Inflammatory macrophage treated with lipopolysaccharide for 4 hours (primary cell): ENCODE data around the gene BBS4.

Source experiments
- DNase-seq: peaks from one replicate; pipeline ENCODE4 v3.0.0-alpha.2; 2020

Gene BBS4

DNA sequence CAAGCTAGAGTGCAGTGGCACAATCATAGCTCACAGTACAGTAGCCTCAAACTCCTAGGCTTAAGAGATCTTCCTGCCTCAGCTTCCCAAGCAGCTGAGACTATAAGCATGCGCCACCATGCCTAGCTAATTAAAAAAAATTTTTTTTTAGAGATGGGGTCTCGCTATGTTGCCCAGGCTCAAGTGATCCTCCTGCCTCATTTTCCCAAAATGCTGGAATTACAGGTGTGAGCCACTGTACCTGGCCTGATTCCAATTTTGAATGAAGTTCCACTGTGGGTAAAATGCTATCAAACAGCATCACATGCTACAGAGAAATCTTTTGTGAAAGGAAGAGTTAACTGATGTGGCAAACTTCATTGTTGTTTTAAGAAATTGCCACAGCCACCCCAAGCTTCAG, 80.0 kb downstream of the BBS4 start:
- DNase-seq: no peak

DNA sequence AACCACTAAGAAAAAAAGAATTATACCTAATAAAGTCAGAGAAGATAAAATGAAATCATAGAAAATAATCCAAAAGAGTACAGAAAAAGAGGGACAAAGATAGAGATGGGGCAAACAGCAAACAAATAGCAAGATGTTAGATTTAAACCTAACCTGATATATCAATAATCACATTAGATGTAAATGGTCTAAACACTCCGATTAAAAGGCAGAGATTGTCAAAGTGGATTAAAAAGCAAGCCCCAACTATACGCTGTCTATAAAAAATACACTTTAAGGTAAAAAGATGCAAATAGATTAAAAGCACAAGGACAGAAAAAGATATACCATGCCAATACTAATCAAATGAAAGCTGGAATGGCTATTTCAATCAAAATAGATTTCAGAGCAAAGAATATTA, 80.8 kb downstream of the BBS4 start:
- DNase-seq: no peak

GRCh38 chr15:72770673-72771328, 84.8 kb downstream of the BBS4 start:
- no peak for DNase-seq

GRCh38 chr15:72771329-72771725, 85.3 kb downstream of the BBS4 start:
- no peak for DNase-seq

DNA sequence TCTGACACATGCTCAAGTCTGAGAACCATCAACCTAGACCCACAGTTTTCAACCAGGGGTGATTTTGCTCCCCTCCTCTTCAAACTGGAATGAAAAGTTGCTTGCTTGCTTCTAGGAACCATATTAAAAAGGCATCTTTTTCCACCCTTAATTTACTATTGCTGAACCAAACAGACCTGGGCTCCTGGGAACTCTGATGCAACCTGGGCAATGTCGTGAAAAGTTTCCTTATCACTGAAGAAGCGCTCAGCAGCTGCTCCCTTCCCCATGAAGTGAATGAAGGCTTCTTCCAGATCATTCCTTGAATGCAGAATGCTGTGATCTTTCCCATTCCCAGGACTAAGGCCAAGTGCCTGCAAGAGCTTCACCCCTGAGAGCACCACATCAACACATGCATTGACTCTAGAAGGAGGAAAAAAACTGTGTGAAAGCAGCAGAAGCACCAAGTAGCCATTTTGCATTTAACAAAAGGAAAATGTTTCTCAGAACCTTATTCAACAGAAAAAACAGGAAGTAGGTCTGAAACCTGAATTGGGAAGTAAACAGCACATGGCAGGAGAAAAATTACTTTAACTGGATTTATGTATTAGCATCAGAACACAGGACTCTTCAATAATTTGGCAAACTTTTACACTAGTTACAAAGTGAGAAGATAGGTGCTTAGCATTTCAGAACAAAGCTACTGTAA, 88.8 kb downstream of the BBS4 start:
- DNase-seq: peak; percentile 68

DNA sequence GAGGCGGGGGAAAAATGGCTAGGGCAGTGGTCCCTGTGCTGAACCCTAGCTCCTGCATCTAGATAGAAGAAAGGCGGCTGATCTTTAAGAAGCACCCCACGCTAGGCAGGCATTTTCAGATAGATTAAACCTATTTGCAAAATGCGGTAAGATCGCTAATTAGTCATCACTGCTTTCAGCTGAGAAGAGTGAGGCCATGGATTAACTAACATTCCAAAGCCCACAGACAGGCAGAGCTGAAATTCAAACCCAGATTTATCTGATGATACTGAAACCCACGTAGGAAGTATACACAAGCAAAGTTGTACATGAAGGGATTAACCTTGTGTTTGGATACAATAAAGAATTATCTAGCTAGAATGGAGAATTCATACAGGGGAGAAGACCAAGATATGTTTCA, 92.8 kb downstream of the BBS4 start:
- DNase-seq: no peak

DNA sequence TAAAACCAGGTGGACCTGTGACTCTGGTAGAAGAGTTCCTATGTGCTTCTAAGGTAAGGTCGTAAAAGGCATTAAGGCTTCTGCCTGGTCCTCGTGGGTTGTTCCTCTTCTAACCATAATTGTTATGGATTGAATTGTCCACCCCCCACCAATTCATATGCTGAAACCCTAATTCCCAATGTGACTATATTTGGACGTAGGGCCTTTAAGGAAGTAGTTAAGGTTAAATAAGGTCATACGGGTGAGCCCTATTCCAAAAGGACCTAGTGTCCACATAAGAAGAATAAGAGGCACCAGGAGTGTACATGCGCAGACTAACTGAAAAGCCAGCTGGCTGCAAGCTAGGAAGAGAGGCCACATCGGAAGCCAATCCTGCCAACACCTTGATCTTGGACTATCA, 95.6 kb downstream of the BBS4 start:
- DNase-seq: peak; percentile 66

- no peak for DNase-seq
Measured at GRCh38 chr15:72782274-72783003, 96.4 kb downstream of the BBS4 start.

- DNase-seq: peak; percentile 98
Measured at GRCh38 chr15:72783004-72783639, 97.1 kb downstream of the BBS4 start.

DNA sequence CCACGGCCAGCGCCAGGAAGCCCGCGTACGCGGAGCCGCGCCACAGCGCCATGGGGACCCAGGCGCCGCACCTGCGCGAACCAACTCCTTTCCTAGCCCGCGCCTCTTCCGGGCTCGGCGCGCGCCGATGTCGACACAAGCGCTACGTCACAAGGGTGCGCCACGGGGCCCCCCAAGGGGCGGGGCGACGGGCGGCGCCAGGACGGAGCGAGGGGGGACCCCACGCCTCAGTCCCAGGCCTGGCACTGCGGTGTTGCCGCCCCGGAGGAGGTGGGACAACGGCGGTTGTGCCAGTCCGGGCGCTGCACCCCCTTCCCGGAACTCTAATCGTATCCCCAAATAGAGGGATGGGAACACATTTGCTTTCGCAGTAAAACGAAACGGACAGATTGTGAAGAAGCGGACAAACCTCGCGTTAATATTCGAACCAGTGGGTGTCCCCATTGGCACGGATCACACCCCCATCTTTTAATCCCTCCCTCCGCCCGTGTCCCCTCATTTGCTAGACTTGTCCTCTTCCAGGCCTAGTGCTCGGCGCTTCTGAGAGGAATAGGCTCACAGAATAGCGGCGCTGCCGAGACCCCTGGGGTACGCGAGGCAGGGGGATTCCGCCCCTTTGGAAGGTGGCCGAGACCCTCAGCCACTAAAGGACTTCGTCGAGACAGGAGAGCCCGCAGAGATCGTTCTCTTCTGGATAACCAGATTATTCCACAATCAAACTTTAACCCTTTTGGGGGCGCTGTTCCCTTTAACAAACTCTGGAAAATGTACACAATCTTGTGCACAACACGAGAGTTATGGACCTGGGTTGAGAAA, 97.8 kb downstream of the BBS4 start, which contains the start of gene ADPGK:
Gene ADPGK (minus strand): TSS at position 119 of the 816 bp plus-strand sequence. CDS start 67 bp downstream, at position 52.
- DNase-seq: peak; percentile 94

- DNase-seq: no peak
Measured at GRCh38 chr15:72784456-72784876, 98.5 kb downstream of the BBS4 start.

DNA sequence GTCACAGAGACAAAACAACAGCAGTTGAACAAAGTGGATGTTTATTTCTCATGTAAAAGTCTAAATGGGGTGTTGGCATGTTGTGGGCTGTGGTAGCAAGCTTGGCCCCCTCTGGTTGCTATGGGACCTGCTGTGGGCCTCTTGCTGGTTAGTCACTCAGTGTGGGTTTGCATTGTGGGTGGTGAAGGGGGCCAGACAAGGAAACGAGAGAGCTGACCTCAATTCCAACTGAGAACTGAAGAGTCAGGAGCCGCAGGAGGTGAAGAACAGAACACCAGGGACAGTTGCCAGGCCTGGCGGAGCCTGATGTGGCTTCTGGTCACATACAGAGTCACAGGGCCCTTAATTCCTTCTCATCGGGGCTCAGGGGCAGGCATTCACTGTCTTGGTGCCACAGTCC, 99.4 kb downstream of the BBS4 start:
- peak; percentile 86 for DNase-seq

DNA sequence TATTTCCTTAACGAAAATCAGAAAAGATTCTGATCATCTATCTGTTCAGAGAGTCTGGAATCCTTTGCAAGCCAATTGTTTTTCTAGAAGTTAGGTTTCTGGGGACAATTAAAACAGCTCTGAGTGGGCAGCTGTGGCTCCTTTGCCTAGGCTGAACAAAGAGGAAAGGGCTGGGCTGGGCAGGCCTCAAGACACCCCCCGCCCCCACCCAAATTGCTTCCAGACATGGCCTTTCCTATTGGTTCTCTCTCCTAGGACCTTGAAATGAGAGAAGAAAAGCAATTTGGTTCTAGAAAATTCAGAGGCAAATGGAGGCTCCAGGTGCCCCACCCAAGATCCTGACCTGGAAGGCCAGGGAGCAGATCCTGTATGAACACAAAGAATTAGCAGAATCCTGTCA, 99.8 kb downstream of the BBS4 start:
- no peak for DNase-seq

DNA sequence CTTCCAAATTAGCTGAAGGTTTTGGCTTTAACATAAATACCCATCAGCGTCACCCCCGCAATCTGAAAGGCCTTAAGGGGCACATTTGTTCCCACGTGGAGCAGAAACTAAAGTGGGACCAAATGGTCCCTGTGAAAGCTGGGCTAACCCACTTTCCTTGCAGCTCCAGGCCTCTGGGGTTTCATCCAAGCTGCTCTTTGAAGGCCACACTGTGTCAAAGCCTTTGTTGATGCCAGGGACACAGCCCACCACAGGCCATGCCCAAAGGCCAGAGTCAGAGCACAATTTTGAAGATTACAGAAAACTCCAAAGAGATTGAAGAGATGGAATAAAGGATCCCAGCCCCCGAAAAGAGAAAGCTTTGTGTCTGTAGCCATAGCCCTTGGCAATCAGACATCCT, 100.2 kb downstream of the BBS4 start:
- no peak for DNase-seq

- DNase-seq: peak; percentile 71
Measured at GRCh38 chr15:72786676-72787345, 100.8 kb downstream of the BBS4 start.

DNA sequence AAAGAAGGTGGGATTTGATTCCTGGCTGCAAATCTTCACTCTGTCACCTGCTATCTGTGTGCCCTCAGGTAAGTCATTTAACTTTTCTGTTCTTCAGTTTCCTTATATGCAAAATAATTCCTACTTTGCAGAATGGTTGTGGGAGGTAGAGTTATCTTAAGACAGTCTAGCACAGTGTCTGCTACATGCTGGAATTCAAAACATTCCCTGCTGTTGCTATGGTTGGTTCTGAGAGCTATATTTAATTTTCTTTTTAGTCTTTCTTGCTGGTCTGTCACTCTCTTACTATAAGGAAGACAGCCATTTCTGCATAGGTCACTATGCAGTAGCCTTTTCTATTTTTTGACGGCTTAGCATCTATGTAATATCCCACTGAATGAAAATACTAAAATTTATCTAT, 101.5 kb downstream of the BBS4 start:
- no peak for DNase-seq
